Tibial artery (tissue), 4 donors: ENCODE results near the gene FRAS1.

Experiments
- DNase-seq, 2 donors: peaks; one replicate each; pipeline ENCODE4 v3.0.0-alpha.2; 2019
- H3K27ac ChIP-seq, 2 donors: fragments of 200-600 bp; sonication (generic) in 1 of 2; 1 replicate in 1 of 2; 2 replicates in 1 of 2; pipeline ENCODE4 v1.5.1; 2018 to 2019; ENCODE audit warnings: mild to moderate bottlenecking in 1 of 2
- H3K27me3 ChIP-seq, 2 donors: fragments of 200-600 bp; sonication (generic) in 1 of 2; one replicate each; pipeline versions ENCODE4 v1.5.1 to v1.6.0; 2016 to 2019
- H3K36me3 ChIP-seq, 3 donors: fragments of 200-600 bp; sonication (generic) in 2 of 3; one replicate each; pipeline ENCODE4 v1.5.1; 2016 to 2019; ENCODE audit warnings: mild to moderate bottlenecking in 2 of 3
- H3K4me1 ChIP-seq, 4 donors: fragments of 200-600 bp; sonication (generic) in 2 of 4; 1 replicate in 3 of 4; 2 replicates in 1 of 4; pipeline ENCODE4 v1.5.1; 2016 to 2019
- H3K4me3 ChIP-seq, 2 donors: fragments of 200-600 bp; sonication (generic) in 1 of 2; 1 replicate in 1 of 2; 2 replicates in 1 of 2; pipeline ENCODE4 v1.5.1; 2018 to 2019; ENCODE audit warnings: mild to moderate bottlenecking in 2 of 2
- H3K9me3 ChIP-seq, 3 donors: fragments of 200-600 bp; sonication (generic) in 1 of 3; one replicate each; pipeline ENCODE4 v1.5.1; 2016 to 2019
- intact Hi-C: fragments of 100-400 bp; cut with DNase I; formaldehyde crosslinking; loops from one replicate; pipeline ENCODE4 v1.15.0; 2023; ENCODE audit warnings: low total_unique reads
- TF ChIP-seq, protein P1 (sequence below), 2 experiments: fragments of 200-600 bp in 1 of 2; fragments of 450-650 bp in 1 of 2; IDR thresholded peaks; one replicate each; pipeline ENCODE4 v1.5.1; 2017 to 2019; ENCODE audit warnings: antibody characterized with exemption in 2 of 2, mild to moderate bottlenecking in 1 of 2, moderate library complexity in 1 of 2

Gene FRAS1

GRCh38 chr4:78347527-78347926 is 290.4 kb downstream of the FRAS1 start:
- Histone ChIP-seq H3K36me3 (no peaks in the 10 kb centered on the region), H3K27ac (no peak overlapping the region), H3K4me3 (no peak overlapping the region), H3K9me3 (no peaks in the 10 kb centered on the region), H3K4me1 (no peaks in the 10 kb centered on the region), H3K27me3 (no peaks in the 10 kb centered on the region)
- no peak for DNase-seq
- TF ChIP-seq, protein P1, sequence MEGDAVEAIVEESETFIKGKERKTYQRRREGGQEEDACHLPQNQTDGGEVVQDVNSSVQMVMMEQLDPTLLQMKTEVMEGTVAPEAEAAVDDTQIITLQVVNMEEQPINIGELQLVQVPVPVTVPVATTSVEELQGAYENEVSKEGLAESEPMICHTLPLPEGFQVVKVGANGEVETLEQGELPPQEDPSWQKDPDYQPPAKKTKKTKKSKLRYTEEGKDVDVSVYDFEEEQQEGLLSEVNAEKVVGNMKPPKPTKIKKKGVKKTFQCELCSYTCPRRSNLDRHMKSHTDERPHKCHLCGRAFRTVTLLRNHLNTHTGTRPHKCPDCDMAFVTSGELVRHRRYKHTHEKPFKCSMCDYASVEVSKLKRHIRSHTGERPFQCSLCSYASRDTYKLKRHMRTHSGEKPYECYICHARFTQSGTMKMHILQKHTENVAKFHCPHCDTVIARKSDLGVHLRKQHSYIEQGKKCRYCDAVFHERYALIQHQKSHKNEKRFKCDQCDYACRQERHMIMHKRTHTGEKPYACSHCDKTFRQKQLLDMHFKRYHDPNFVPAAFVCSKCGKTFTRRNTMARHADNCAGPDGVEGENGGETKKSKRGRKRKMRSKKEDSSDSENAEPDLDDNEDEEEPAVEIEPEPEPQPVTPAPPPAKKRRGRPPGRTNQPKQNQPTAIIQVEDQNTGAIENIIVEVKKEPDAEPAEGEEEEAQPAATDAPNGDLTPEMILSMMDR (IDR thresholded peaks at IDR 0.05) = no peak
- intact Hi-C loops = no loop called here

DNA sequence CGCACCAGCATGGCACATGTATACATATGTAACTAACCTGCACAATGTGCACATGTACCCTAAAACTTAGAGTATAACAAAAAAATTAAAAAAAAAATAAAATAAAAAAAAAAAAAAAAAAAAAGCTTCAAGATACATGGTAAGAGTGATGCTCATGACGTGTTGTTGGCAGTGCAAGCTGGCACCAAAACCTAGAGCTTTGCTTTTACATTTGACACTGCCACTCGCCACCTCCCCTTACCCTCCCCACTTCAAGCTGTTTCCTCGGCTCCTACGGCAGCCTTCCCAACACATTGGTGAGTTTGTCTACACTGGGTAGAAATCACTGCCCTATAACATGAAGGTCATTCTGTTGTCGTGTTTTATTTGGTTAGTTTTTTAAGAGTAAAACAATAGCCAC is 296.8 kb downstream of the FRAS1 start:
- Histone ChIP-seq H3K4me1 (no peaks in the 10 kb centered on the region), H3K36me3 (no peaks in the 10 kb centered on the region), H3K27me3 (no peaks in the 10 kb centered on the region), H3K27ac (no peak overlapping the region), H3K4me3 (no peak overlapping the region), H3K9me3 (no peaks in the 10 kb centered on the region)
- TF ChIP-seq, protein P1 (IDR thresholded peaks at IDR 0.05) = no peak
- no peak for DNase-seq
- intact Hi-C loops = no loop called here

- Histone ChIP-seq H3K4me1 (no peaks in the 10 kb centered on the region), H3K27ac (no peak overlapping the region), H3K36me3 (no peaks in the 10 kb centered on the region), H3K4me3 (no peak overlapping the region), H3K9me3 (no peaks in the 10 kb centered on the region), H3K27me3 (no peaks in the 10 kb centered on the region)
- intact Hi-C loops = no loop called here
- TF ChIP-seq, protein P1 (IDR thresholded peaks at IDR 0.05) = no peak
- DNase-seq = no peak
Measured at GRCh38 chr4:78354782-78355181, 297.7 kb downstream of the FRAS1 start.

DNA sequence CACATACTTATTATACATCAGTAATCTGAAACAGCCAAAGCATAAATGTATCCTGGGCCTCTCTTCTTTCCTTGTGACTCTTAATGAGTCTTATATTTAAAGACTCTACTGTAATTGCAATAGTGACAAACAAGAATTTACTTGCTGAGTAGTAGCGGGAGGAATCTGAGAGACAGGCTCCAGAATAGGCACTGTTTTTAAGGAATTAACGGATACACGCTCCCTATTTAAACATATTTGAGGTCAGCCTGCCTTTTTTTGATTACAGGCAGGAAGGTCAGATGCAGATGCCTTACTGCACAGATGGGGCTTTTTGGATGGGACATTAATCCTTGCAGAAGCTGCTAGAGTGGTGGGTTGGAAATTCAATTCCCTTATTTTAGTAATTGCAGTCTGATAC is 298.2 kb downstream of the FRAS1 start:
- Histone ChIP-seq H3K4me3 (no peak overlapping the region), H3K9me3 (no peaks in the 10 kb centered on the region), H3K27me3 (no peaks in the 10 kb centered on the region), H3K36me3 (no peaks in the 10 kb centered on the region), H3K27ac (no peak overlapping the region), H3K4me1 (no peaks in the 10 kb centered on the region)
- intact Hi-C loops = no loop called here
- no peak for DNase-seq
- TF ChIP-seq, protein P1 (IDR thresholded peaks at IDR 0.05) = no peak

DNA sequence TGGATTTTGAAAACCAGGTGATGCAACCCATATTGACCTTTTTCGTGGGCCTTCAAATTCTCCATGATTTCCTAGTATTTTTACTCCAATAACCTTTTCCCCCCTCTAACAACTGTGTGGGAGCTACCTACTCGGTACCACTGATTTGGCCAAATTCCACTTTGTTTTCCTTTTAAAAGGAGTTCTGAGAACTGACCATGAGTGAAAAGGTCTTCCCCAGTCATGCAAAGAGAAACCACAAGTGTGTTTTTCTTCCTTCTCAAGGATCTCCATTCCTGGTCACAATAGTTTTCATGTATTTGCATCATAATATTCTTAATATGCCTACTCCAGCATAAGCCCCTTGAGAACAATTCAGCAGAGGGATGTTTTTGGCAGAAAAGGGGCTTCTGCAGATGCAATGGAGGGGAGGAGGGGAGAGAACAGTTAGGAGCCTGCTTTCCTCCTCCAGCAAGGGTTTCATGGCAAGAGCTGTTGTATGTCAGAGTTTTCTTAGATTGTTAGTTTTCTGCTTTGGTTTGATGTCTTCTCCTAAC is 299.2 kb downstream of the FRAS1 start:
- intact Hi-C loops = no loop called here
- Histone ChIP-seq H3K4me1 (no peaks in the 10 kb centered on the region), H3K4me3 (no peak overlapping the region), H3K36me3 (no peaks in the 10 kb centered on the region), H3K27ac (no peak overlapping the region), H3K27me3 (no peaks in the 10 kb centered on the region), H3K9me3 (no peaks in the 10 kb centered on the region)
- DNase-seq = no peak
- TF ChIP-seq, protein P1 (IDR thresholded peaks at IDR 0.05) = no peak

GRCh38 chr4:78357122-78357521 is 300.0 kb downstream of the FRAS1 start:
- intact Hi-C loops = no loop called here
- Histone ChIP-seq H3K36me3 (no peaks in the 10 kb centered on the region), H3K27ac (no peak overlapping the region), H3K4me3 (no peak overlapping the region), H3K27me3 (no peaks in the 10 kb centered on the region), H3K9me3 (no peaks in the 10 kb centered on the region), H3K4me1 (no peaks in the 10 kb centered on the region)
- TF ChIP-seq, protein P1 (IDR thresholded peaks at IDR 0.05) = no peak
- DNase-seq = no peak
